Measurements from ENCODE around the gene PPP2R2D. TPM values are rescaled to one million over a fixed set of nuclear protein-coding genes. Genes with fewer than 3 reads are reported as not detected.

Gene PPP2R2D
- polyA plus RNA-seq, 1 of the 3 experiments (the other 2 are of a cell fraction): 25.1 TPM

GRCh38 chr10:131870411-131870810 lies 30.4 kb upstream of the PPP2R2D start:
- H3K79me2 ChIP-seq (ENCODE audit: insufficient read depth): no peaks in the 10 kb centered on the region
- H3K36me3 ChIP-seq (replicated peaks in 1 of 2; ENCODE audit: control insufficient read depth in 1 of 2, insufficient read depth in 2 of 2, low read length in 1 of 2): no peaks in the 10 kb centered on the region
- ChIA-PET CTCF (interaction anchor here (1.1 to 2.8 kb wide), 5 partner anchors 10 to 558 kb away, joined by 3 to 11 read pairs (median 5); partner anchors contain the start of gene TCERG1L), POLR2A (no interaction called here)
- no peaks in the 10 kb centered on the region for H3F3A ChIP-seq (replicated peaks; ENCODE audit: insufficient read depth)
- H3K27ac ChIP-seq (ENCODE audit: low read depth in 2 of 2, low read length in 1 of 2): no peak overlapping the region
- H3K9me3 ChIP-seq: no peaks in the 10 kb centered on the region
- no peak for DNase-seq
- WGBS (ENCODE audit: low lambda C conversion rate): 29% methylated on average over 3 of the region's 8 CpGs
- no peaks in the 10 kb centered on the region for H3K9me2 ChIP-seq
- no peak overlapping the region for H3K9ac ChIP-seq
- no peak overlapping the region for H2AFZ ChIP-seq (ENCODE audit: low read depth)
- no peaks in the 10 kb centered on the region for H3K27me3 ChIP-seq (ENCODE audit: insufficient read depth)
- no peaks in the 10 kb centered on the region for H4K20me1 ChIP-seq (ENCODE audit: insufficient read depth)
- TF ChIP-seq EZH2phosphoT487 (IDR thresholded peaks at IDR 0.05; ENCODE audit: borderline replicate concordance, low read depth) (no peak), USF2 (IDR thresholded peaks at IDR 0.05; ENCODE audit: borderline replicate concordance, low read depth, low read length) (no peak), RAD21 (IDR thresholded peaks at IDR 0.05; ENCODE audit: low read length) (no peak), TEAD4 (IDR thresholded peaks at IDR 0.05; ENCODE audit: borderline replicate concordance, insufficient read depth) (no peak), CHD2 (IDR thresholded peaks at IDR 0.05; ENCODE audit: low read length, partially characterized antibody) (no peak), GATA2 (CRISPR knock-in tag; IDR thresholded peaks at IDR 0.05) (no peak), TCF12 (IDR thresholded peaks at IDR 0.05) (no peak), ELF1 (IDR thresholded peaks at IDR 0.05) (no peak), NFIC (IDR thresholded peaks at IDR 0.05; ENCODE audit: borderline replicate concordance) (no peak), RCOR1 (IDR thresholded peaks at IDR 0.05; ENCODE audit: low read length) (no peak), MXI1 (IDR thresholded peaks at IDR 0.05; ENCODE audit: low read depth, low read length) (no peak), FOXM1 (IDR thresholded peaks at IDR 0.05; ENCODE audit: low read depth) (no peak), SMC3 (IDR thresholded peaks at IDR 0.05; ENCODE audit: low read depth, low read length) (no peak), PBX3 (IDR thresholded peaks at IDR 0.05) (no peak), MEF2A (IDR thresholded peaks at IDR 0.05; ENCODE audit: borderline replicate concordance, low read depth) (no peak)
- H3K4me1 ChIP-seq (ENCODE audit: control insufficient read depth in 1 of 2, insufficient read depth in 2 of 2, low read depth in 1 of 2, low read length in 1 of 2): no peaks in the 10 kb centered on the region; a peak in 1 of 4 replicates
- H3K4me3 ChIP-seq (ENCODE audit: low read depth in 2 of 2, low read length in 1 of 2): no peak overlapping the region
- no peak overlapping the region for H3K4me2 ChIP-seq

- no peak overlapping the region for H3K4me3 ChIP-seq (ENCODE audit: low read depth in 2 of 2, low read length in 1 of 2)
- H3K4me1 ChIP-seq (ENCODE audit: control insufficient read depth in 1 of 2, insufficient read depth in 2 of 2, low read depth in 1 of 2, low read length in 1 of 2): no peaks in the 10 kb centered on the region; a peak in 1 of 4 replicates
- no peak overlapping the region for H3K9ac ChIP-seq
- H3K36me3 ChIP-seq (replicated peaks in 1 of 2; ENCODE audit: control insufficient read depth in 1 of 2, insufficient read depth in 2 of 2, low read length in 1 of 2): no peaks in the 10 kb centered on the region
- 58% methylated on average over 15 of the region's 15 CpGs for WGBS (ENCODE audit: low lambda C conversion rate)
- POLR2A ChIA-PET: no interaction called here
- no peak for DNase-seq
- H3K79me2 ChIP-seq (ENCODE audit: insufficient read depth): no peaks in the 10 kb centered on the region
- H2AFZ ChIP-seq (ENCODE audit: low read depth): no peak overlapping the region
- H3K27me3 ChIP-seq (ENCODE audit: insufficient read depth): no peaks in the 10 kb centered on the region
- CTCF ChIA-PET: interaction anchor here (1.1 to 1.6 kb wide), 3 partner anchors 152 to 559 kb away, joined by 3 to 6 read pairs (median 5); partner anchors contain the start of gene TCERG1L
- H3K9me2 ChIP-seq: no peaks in the 10 kb centered on the region
- TF ChIP-seq GATA2 (CRISPR knock-in tag; IDR thresholded peaks at IDR 0.05) (no peak), TEAD4 (IDR thresholded peaks at IDR 0.05; ENCODE audit: borderline replicate concordance, insufficient read depth) (no peak), MAX (IDR thresholded peaks at IDR 0.05; ENCODE audit: low read depth) (no peak)
- H3K4me2 ChIP-seq: no peak overlapping the region
- no peak overlapping the region for H3K27ac ChIP-seq (ENCODE audit: low read depth in 2 of 2, low read length in 1 of 2)
- H4K20me1 ChIP-seq (ENCODE audit: insufficient read depth): no peaks in the 10 kb centered on the region
- no peaks in the 10 kb centered on the region for H3F3A ChIP-seq (replicated peaks; ENCODE audit: insufficient read depth)
- H3K9me3 ChIP-seq: no peaks in the 10 kb centered on the region
Measured at GRCh38 chr10:131870831-131871672, 29.8 kb upstream of the PPP2R2D start.

All from SK-N-SH (cell line).